Erythroblast (primary cell): ENCODE results near the gene MYO1B.

Experiments
- GATA1 ChIP-seq: IDR thresholded peaks from 2 replicates; pipeline ENCODE4 v1.6.1; 2011; ENCODE audit warnings: low read depth, mild to moderate bottlenecking, control low read depth, low read length, moderate library complexity
- POLR2A ChIP-seq: IDR thresholded peaks from 2 replicates; pipeline ENCODE4 v1.6.1; 2011; ENCODE audit warnings: mild to moderate bottlenecking, low read length

GRCh38 chr2:191246820-191247380 is 1.7 kb downstream of the MYO1B start:
- TF ChIP-seq POLR2A: no peak
- no peak for TF ChIP-seq GATA1
